ENCODE measurements around the gene ARHGEF16. TPM values are rescaled to one million over a fixed set of nuclear protein-coding genes. Genes with fewer than 3 reads are reported as not detected.

Gene ARHGEF16
- 0.15 and 0.17 TPM in 2 replicates for total RNA-seq

GRCh38 chr1:3453891-3454810, at the start of gene ARHGEF16:
Gene ARHGEF16, plus strand, starts transcription at chr1:3454665. Its CDS starts 8,420 bp downstream, at chr1:3463085.

Other genes starting within 250 kb of the ARHGEF16 start
- gene MEGF6, start 156.8 kb downstream of the ARHGEF16 start, total RNA-seq: 1.2 and 1.3 TPM in 2 replicates
- 10.6 and 10.9 TPM in 2 replicates for gene TPRG1L, start 170.3 kb downstream of the ARHGEF16 start, total RNA-seq
- 18.0 and 23.2 TPM in 2 replicates for gene WRAP73, start 195.4 kb downstream of the ARHGEF16 start, total RNA-seq
- not detected in 2 replicates for gene TP73, start 197.9 kb downstream of the ARHGEF16 start, total RNA-seq

All from bronchus fibroblast of lung (primary cell).